ENCODE data around the gene TMC8.

DNA sequence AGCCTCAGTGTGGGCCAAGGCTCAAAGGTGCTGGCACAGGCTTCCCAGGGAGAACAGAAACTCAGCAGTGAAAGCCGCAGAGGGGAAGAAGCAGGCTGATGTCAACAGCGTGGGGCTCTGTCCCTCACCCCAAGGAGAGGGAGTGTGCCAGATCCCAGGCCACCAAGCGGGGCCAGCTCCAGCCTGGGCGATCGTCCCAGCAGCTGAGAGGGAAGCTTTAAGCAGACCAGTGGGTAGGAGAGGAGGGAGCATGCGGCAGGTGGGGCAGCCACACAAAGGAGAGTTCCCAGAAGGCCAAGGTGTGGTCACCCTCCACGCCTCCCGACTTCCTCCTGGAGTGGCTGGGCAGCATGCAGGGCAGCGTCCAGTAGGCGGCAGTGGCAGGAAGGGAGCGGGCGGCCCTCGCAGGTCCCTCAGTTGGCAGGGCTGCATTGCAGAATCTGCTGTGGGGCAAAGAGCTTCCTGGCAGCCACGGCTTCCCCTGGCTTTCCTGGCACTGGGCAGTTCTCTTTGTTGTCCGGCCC is 43.8 kb downstream of the TMC8 start:
- TF ChIP-seq, protein P1, sequence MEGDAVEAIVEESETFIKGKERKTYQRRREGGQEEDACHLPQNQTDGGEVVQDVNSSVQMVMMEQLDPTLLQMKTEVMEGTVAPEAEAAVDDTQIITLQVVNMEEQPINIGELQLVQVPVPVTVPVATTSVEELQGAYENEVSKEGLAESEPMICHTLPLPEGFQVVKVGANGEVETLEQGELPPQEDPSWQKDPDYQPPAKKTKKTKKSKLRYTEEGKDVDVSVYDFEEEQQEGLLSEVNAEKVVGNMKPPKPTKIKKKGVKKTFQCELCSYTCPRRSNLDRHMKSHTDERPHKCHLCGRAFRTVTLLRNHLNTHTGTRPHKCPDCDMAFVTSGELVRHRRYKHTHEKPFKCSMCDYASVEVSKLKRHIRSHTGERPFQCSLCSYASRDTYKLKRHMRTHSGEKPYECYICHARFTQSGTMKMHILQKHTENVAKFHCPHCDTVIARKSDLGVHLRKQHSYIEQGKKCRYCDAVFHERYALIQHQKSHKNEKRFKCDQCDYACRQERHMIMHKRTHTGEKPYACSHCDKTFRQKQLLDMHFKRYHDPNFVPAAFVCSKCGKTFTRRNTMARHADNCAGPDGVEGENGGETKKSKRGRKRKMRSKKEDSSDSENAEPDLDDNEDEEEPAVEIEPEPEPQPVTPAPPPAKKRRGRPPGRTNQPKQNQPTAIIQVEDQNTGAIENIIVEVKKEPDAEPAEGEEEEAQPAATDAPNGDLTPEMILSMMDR (IDR thresholded peaks at IDR 0.05; ENCODE audit: low read depth, low read length) = peak; percentile 7; the same call in 1 of the 2 replicates
- no peak for TF ChIP-seq EZH2phosphoT487 (IDR thresholded peaks at IDR 0.05; ENCODE audit: low read depth)

All from OCI-LY3 (cell line).